GM21367 (cell line): ENCODE results near the gene ADORA1.

ENCODE experiments used
- ATAC-seq: cut with Tn5 transposase; IDR thresholded peaks from one replicate; pipeline ENCODE4 v1.9.1; 2021; ENCODE audit not compliant: unreplicated experiment

ADORA1 gene

GRCh38 chr1:203184467-203184866, 56.9 kb downstream of the ADORA1 start:
- no peak for ATAC-seq

GRCh38 chr1:203185061-203185461, 57.5 kb downstream of the ADORA1 start:
- ATAC-seq = no peak

GRCh38 chr1:203185585-203185984, 58.1 kb downstream of the ADORA1 start:
- ATAC-seq = no peak

GRCh38 chr1:203186091-203186445, 58.5 kb downstream of the ADORA1 start:
- ATAC-seq = no peak

- ATAC-seq = no peak
These were observed 59.1 kb downstream of the ADORA1 start, which contains the start of gene CHI3L1 for GRCh38 chr1:203186446-203187303. TSS of gene CHI3L1 (minus strand) at chr1:203186704. CDS start at chr1:203186623, 81 bp downstream.

GRCh38 chr1:203187304-203187685, 59.8 kb downstream of the ADORA1 start:
- no peak for ATAC-seq

GRCh38 chr1:203187689-203188264, 60.3 kb downstream of the ADORA1 start:
- ATAC-seq = no peak

GRCh38 chr1:203188686-203189232, 61.2 kb downstream of the ADORA1 start:
- ATAC-seq = no peak

- no peak for ATAC-seq
These were observed 62.4 kb downstream of the ADORA1 start for GRCh38 chr1:203189951-203190352.

- no peak for ATAC-seq
These were observed 63.4 kb downstream of the ADORA1 start for GRCh38 chr1:203190949-203191348.

- no peak for ATAC-seq
These were observed 68.8 kb downstream of the ADORA1 start for GRCh38 chr1:203196371-203196770.

GRCh38 chr1:203197625-203198024, 70.1 kb downstream of the ADORA1 start:
- ATAC-seq = no peak

- no peak for ATAC-seq
These were observed 71.5 kb downstream of the ADORA1 start for GRCh38 chr1:203199002-203199401.

- no peak for ATAC-seq
These were observed 71.9 kb downstream of the ADORA1 start for GRCh38 chr1:203199481-203199815.

GRCh38 chr1:203199816-203200571, 72.5 kb downstream of the ADORA1 start:
- ATAC-seq = no peak

- ATAC-seq = no peak
These were observed 73.4 kb downstream of the ADORA1 start for GRCh38 chr1:203200916-203201315.

GRCh38 chr1:203201516-203202205, 74.1 kb downstream of the ADORA1 start:
- no peak for ATAC-seq

GRCh38 chr1:203202431-203203245, 75.1 kb downstream of the ADORA1 start:
- ATAC-seq = no peak

- no peak for ATAC-seq
These were observed 77.2 kb downstream of the ADORA1 start for GRCh38 chr1:203204756-203205155.

- ATAC-seq = no peak
These were observed 78.7 kb downstream of the ADORA1 start for GRCh38 chr1:203206129-203206687.
